A673 (cell line): Measurements from ENCODE around the gene SART1. TPM values are rescaled to one million over a fixed set of nuclear protein-coding genes. Genes with fewer than 3 reads are reported as not detected.

Experiments
- BruUV-seq: library from RNA; stranded (reverse); fragments of 400-500 nt; replicated peaks from 2 replicates; lab custom pipeline; 2021; lab: Mats Ljungman, UMichigan
- CTCF ChIA-PET: fragments of 300-600 bp; sonication (Branson Sonifier 250); formaldehyde crosslinking; loops from one replicate; lab custom pipeline; 2022; ENCODE audit warnings: antibody characterized with exemption; lab: Charles Lee
- POLR2A ChIA-PET: fragments of 300-600 bp; sonication (Branson Sonifier 250); formaldehyde crosslinking; loops from one replicate; lab custom pipeline; 2022; ENCODE audit warnings: antibody characterized with exemption; ENCODE audit not compliant: low non-redundant PET; lab: Charles Lee
- DNase-seq: peaks from one replicate; pipeline ENCODE4 v3.0.0-alpha.2; 2015; ENCODE audit warnings: low spot score
- H3K27ac ChIP-seq: fragments of 200-600 bp; sonication (generic); 2 replicates; pipeline ENCODE4 v1.5.1; 2016; ENCODE audit warnings: mixed run types, low read depth, mild to moderate bottlenecking, mixed read lengths, antibody characterized with exemption, low read length; ENCODE audit not compliant: poor library complexity, severe bottlenecking
- H3K27me3 ChIP-seq: fragments of 200-600 bp; sonication (generic); replicated peaks from 2 replicates; pipeline ENCODE4 v1.6.1; 2017; ENCODE audit warnings: mixed run types, low read depth, mild to moderate bottlenecking, mixed read lengths, antibody characterized with exemption, low read length; ENCODE audit not compliant: insufficient read depth, poor library complexity
- H3K36me3 ChIP-seq: fragments of 200-600 bp; sonication (generic); 2 replicates; pipeline ENCODE4 v1.6.1; 2016; ENCODE audit warnings: mixed run types, mild to moderate bottlenecking, mixed read lengths, antibody characterized with exemption, low read length; ENCODE audit not compliant: insufficient read depth, poor library complexity, severe bottlenecking
- H3K4me1 ChIP-seq: fragments of 200-600 bp; sonication (generic); 2 replicates; pipeline ENCODE4 v1.6.1; 2017; ENCODE audit warnings: mixed run types, mild to moderate bottlenecking, mixed read lengths, antibody characterized with exemption, low read length; ENCODE audit not compliant: insufficient read depth, poor library complexity, severe bottlenecking
- H3K4me3 ChIP-seq: fragments of 200-600 bp; sonication (generic); 2 replicates; pipeline ENCODE4 v1.5.1; 2016; ENCODE audit warnings: low read depth, mixed run types, mild to moderate bottlenecking, mixed read lengths, low read length; ENCODE audit not compliant: poor library complexity, severe bottlenecking
- H3K9me3 ChIP-seq: fragments of 200-600 bp; sonication (generic); 2 replicates; pipeline ENCODE4 v1.6.1; 2016; ENCODE audit warnings: mixed run types, low read depth, mild to moderate bottlenecking, mixed read lengths, antibody characterized with exemption, low read length; ENCODE audit not compliant: poor library complexity, severe bottlenecking
- EZH2 ChIP-seq: fragments of 200-600 bp; sonication (generic); IDR thresholded peaks from 2 replicates; pipeline ENCODE4 v1.6.1; 2017; ENCODE audit warnings: borderline replicate concordance, low read depth, mild to moderate bottlenecking, mixed read lengths, antibody characterized with exemption, low read length; ENCODE audit not compliant: poor library complexity, severe bottlenecking
- intact Hi-C: fragments of 100-400 bp; cut with micrococcal nuclease; formaldehyde crosslinking; loops from one replicate; pipeline ENCODE4 v1.10.0; 2022; ENCODE audit not compliant: unreplicated experiment
- total RNA-seq: library from RNA; stranded (reverse); gene quantifications from 2 replicates; pipeline ENCODE4 v1.2.3, GENCODE V29; 2021
- TF ChIP-seq, protein P1 (sequence below): fragments of 300-800, 200-600 bp; sonication (generic); conservative IDR thresholded peaks from 2 replicates; pipeline ENCODE4 v1.5.1; 2017; ENCODE audit warnings: low read depth, mild to moderate bottlenecking, antibody characterized with exemption, low read length, moderate library complexity, mixed read lengths

The SART1 gene
- total RNA-seq, 1 experiment from 2014 or later: 96.3 TPM

DNA sequence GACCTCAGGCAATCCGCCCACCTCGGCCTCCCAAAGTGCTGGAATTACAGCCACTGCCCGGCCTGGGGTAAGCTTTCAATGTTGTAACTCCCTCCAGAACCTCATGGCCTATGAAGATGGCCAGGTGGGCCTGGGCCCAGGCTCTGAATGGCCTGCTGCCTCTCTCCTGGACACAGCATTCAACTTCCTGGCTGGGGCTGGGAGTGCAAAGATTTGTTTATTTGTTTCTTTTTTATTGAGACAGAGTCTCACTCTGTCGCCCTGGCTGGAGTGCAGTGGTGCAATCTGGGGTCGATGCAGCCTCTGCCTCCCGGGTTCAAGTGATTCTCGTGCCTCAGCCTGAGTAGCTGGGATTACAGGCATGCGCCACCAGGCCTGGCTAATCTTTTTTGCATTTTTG lies 16.8 kb upstream of the SART1 start:
- no TSS peak for BruUV-seq
- TF ChIP-seq, protein P1, sequence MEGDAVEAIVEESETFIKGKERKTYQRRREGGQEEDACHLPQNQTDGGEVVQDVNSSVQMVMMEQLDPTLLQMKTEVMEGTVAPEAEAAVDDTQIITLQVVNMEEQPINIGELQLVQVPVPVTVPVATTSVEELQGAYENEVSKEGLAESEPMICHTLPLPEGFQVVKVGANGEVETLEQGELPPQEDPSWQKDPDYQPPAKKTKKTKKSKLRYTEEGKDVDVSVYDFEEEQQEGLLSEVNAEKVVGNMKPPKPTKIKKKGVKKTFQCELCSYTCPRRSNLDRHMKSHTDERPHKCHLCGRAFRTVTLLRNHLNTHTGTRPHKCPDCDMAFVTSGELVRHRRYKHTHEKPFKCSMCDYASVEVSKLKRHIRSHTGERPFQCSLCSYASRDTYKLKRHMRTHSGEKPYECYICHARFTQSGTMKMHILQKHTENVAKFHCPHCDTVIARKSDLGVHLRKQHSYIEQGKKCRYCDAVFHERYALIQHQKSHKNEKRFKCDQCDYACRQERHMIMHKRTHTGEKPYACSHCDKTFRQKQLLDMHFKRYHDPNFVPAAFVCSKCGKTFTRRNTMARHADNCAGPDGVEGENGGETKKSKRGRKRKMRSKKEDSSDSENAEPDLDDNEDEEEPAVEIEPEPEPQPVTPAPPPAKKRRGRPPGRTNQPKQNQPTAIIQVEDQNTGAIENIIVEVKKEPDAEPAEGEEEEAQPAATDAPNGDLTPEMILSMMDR: no peak
- no peak for TF ChIP-seq EZH2
- Histone ChIP-seq H3K27me3 (no peaks in the 10 kb centered on the region), H3K36me3 (no peaks in the 10 kb centered on the region), H3K27ac (no peak overlapping the region), H3K4me3 (no peak overlapping the region), H3K4me1 (no peaks in the 10 kb centered on the region), H3K9me3 (no peaks in the 10 kb centered on the region)
- intact Hi-C loops: no loop called here
- POLR2A ChIA-PET: no interaction called here
- CTCF ChIA-PET: no interaction called here
- no peak for DNase-seq

DNA sequence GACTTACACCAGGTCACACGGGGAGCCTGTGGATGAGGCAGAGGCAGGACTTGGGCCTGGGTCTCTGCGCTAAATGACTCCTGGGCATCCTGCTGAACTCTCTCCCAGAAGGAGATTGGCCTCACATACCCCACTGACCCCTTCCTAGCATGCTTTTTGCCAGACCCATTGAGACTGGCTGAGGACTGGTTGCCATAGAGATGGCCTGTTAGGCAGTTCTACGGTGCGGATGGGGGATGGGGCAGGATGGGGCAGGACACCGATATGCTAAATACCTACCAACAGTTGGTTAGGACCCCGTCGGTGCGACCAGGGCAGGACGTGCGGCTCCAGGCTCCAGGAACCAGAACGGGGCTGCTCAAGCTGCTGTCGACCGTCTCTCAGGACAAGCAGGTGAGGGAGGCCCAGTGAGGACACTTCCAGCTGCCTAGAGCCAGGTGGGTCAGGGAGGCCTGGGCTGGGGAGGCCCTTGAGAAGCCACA lies 16.1 kb upstream of the SART1 start, which contains the start of gene TSGA10IP:
TSGA10IP (plus strand) TSS at position 51 of the 482 bp plus-strand sequence; CDS start at position 247, 196 bp downstream.
- BruUV-seq: no TSS peak
- DNase-seq: no peak
- H3K27ac ChIP-seq: no peak within 1 kb of the TSS
- no peaks in the 10 kb centered on the region for H3K36me3 ChIP-seq
- POLR2A ChIA-PET: no interaction called here
- no peaks in the 10 kb centered on the region for H3K27me3 ChIP-seq
- CTCF ChIA-PET: no interaction called here
- H3K4me1 ChIP-seq: no peaks in the 10 kb centered on the region
- H3K9me3 ChIP-seq: no peaks in the 10 kb centered on the region
- TF ChIP-seq, protein P1: no peak
- no peak for TF ChIP-seq EZH2
- intact Hi-C loops: no loop called here
- H3K4me3 ChIP-seq: no peak within 1 kb of the TSS

DNA sequence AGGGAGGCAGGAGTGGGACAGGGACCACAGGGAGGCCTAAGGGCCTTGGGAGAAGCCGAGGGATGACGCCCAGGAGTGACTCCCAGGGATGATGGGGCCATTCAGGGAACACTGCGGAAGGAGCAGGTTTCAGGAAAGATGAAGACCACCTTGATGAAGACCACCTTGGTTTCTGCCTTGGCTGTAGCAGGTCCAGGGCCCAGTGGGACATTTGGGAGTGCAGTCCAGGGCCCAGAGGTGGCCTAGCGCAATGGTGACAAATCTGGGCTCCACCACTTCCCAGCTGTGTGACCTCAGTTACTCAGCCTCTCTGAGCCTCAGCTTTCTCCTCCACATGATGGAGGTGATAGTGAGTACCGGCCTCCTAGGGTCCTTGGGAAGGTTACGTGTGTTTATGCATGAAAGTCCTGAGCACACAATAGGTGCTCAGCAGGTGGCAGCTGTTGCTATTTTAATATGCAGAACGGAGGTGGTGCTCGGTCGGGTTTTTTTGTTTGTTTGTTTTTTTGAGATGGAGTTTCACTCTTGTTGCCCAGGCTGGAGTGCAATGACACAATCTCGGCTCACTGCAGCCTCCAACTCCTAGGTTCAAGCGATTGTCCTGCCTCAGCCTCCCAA lies 15.5 kb upstream of the SART1 start:
- TF ChIP-seq EZH2: no peak
- TF ChIP-seq, protein P1: no peak
- Histone ChIP-seq H3K9me3 (no peaks in the 10 kb centered on the region), H3K4me1 (no peaks in the 10 kb centered on the region), H3K27me3 (no peaks in the 10 kb centered on the region), H3K36me3 (no peaks in the 10 kb centered on the region), H3K27ac (no peak overlapping the region), H3K4me3 (no peak overlapping the region)
- no TSS peak for BruUV-seq
- intact Hi-C loops: no loop called here
- POLR2A ChIA-PET: no interaction called here
- CTCF ChIA-PET: no interaction called here
- no peak for DNase-seq
